HEK293 (cell line): ENCODE measurements around the gene RNF19B.

Experiments
- CTCF ChIA-PET: fragments of 350-600 bp; formaldehyde crosslinking; extraction: SDS; loops from one replicate; lab custom pipeline; 2021; ENCODE audit warnings: antibody characterized with exemption; lab: Yijun Ruan, JAX
- POLR2A ChIA-PET: fragments of 300-600 bp; formaldehyde crosslinking; extraction: SDS; loops from one replicate; lab custom pipeline; 2020; ENCODE audit warnings: antibody characterized with exemption, inconsistent platforms; lab: Yijun Ruan, JAX
- H3K27ac ChIP-seq: fragments of 200-500 bp; sonication (Bioruptor generic); 2 replicates; pipeline ENCODE4 v1.5.1; 2014; ENCODE audit warnings: low read depth, low read length, control low read depth, inconsistent platforms; ENCODE audit errors: extremely low read depth
- H3K36me3 ChIP-seq, 2 experiments: fragments of 200-500 bp in 1 of 2; sonication (Bioruptor generic) in 1 of 2; 1 replicate in 1 of 2; 2 replicates in 1 of 2; pipeline ENCODE4 v1.5.1; 2014 to 2017; ENCODE audit warnings: inconsistent platforms in 2 of 2, low read length in 2 of 2; ENCODE audit not compliant: control insufficient read depth in 2 of 2, insufficient read depth in 1 of 2
- H3K4me1 ChIP-seq: fragments of 200-500 bp; sonication (Bioruptor generic); 2 replicates; pipeline ENCODE4 v1.5.1; 2014; ENCODE audit warnings: mild to moderate bottlenecking, low read length, inconsistent platforms; ENCODE audit not compliant: control insufficient read depth, insufficient read depth
- H3K4me3 ChIP-seq: 2 replicates; pipeline ENCODE4 v1.5.1; 2011; ENCODE audit warnings: low read depth, mild to moderate bottlenecking, control low read depth, low read length, moderate library complexity
- H3K9me3 ChIP-seq: fragments of 200-500 bp; sonication (Bioruptor generic); 2 replicates; pipeline ENCODE4 v1.5.1; 2014; ENCODE audit warnings: low read depth, low read length, inconsistent platforms; ENCODE audit not compliant: control insufficient read depth, insufficient read depth
- GLI4 ChIP-seq: fragments of 450-650 bp; formaldehyde crosslinking; IDR thresholded peaks from 2 replicates; pipeline ENCODE4 v1.5.1; 2016; ENCODE audit warnings: missing biosample characterization, missing genetic modification characterization
- PATZ1 ChIP-seq: fragments of 450-650 bp; formaldehyde crosslinking; IDR thresholded peaks from 2 replicates; pipeline ENCODE4 v1.5.1; 2016; ENCODE audit warnings: missing biosample characterization, missing genetic modification characterization
- PRDM1 ChIP-seq: fragments of 450-650 bp; formaldehyde crosslinking; IDR thresholded peaks from 2 replicates; pipeline ENCODE4; 2016; ENCODE audit warnings: missing biosample characterization, missing genetic modification characterization
- RBAK ChIP-seq: fragments of 450-650 bp; formaldehyde crosslinking; IDR thresholded peaks from 2 replicates; pipeline ENCODE4 v1.5.1; 2016; ENCODE audit warnings: missing biosample characterization, missing genetic modification characterization
- YY2 ChIP-seq: fragments of 450-650 bp; formaldehyde crosslinking; IDR thresholded peaks from 2 replicates; pipeline ENCODE4 v1.5.1; 2016; ENCODE audit warnings: missing biosample characterization, missing genetic modification characterization
- ZBTB48 ChIP-seq: fragments of 450-650 bp; formaldehyde crosslinking; IDR thresholded peaks from 2 replicates; pipeline ENCODE4 v1.5.1; 2016; ENCODE audit warnings: missing biosample characterization, missing genetic modification characterization
- ZFP41 ChIP-seq: fragments of 450-650 bp; formaldehyde crosslinking; IDR thresholded peaks from 2 replicates; pipeline ENCODE4 v1.5.1; 2016; ENCODE audit warnings: missing biosample characterization, missing genetic modification characterization, borderline replicate concordance
- ZNF169 ChIP-seq: fragments of 450-650 bp; formaldehyde crosslinking; IDR thresholded peaks from 2 replicates; pipeline ENCODE4 v1.5.1; 2016; ENCODE audit warnings: missing biosample characterization, missing genetic modification characterization
- ZNF302 ChIP-seq: fragments of 450-650 bp; formaldehyde crosslinking; IDR thresholded peaks from 2 replicates; pipeline ENCODE4 v1.5.1; 2016; ENCODE audit warnings: missing biosample characterization, missing genetic modification characterization, low read depth
- ZNF324 ChIP-seq: fragments of 450-650 bp; formaldehyde crosslinking; IDR thresholded peaks from 2 replicates; pipeline ENCODE4 v1.5.1; 2016; ENCODE audit warnings: missing biosample characterization, missing genetic modification characterization
- ZNF37A ChIP-seq: fragments of 450-650 bp; IDR thresholded peaks from 2 replicates; pipeline ENCODE4 v1.5.1; 2018; ENCODE audit warnings: missing biosample characterization, missing genetic modification characterization
- ZNF513 ChIP-seq: fragments of 450-650 bp; IDR thresholded peaks from 2 replicates; pipeline ENCODE4 v1.5.1; 2018; ENCODE audit warnings: missing biosample characterization, missing genetic modification characterization
- ZNF521 ChIP-seq: fragments of 450-650 bp; formaldehyde crosslinking; IDR thresholded peaks from 2 replicates; pipeline ENCODE4 v1.5.1; 2017; ENCODE audit warnings: missing biosample characterization, mild to moderate bottlenecking, missing genetic modification characterization
- ZNF544 ChIP-seq: fragments of 450-650 bp; formaldehyde crosslinking; IDR thresholded peaks from 2 replicates; pipeline ENCODE4 v1.5.0; 2017; ENCODE audit warnings: missing biosample characterization, missing genetic modification characterization
- ZNF785 ChIP-seq: fragments of 450-650 bp; formaldehyde crosslinking; IDR thresholded peaks from 2 replicates; pipeline ENCODE4 v1.5.1; 2016; ENCODE audit warnings: missing biosample characterization, missing genetic modification characterization
- TF ChIP-seq, protein P1 (sequence below): fragments of 450-650 bp; formaldehyde crosslinking; IDR thresholded peaks from 2 replicates; pipeline ENCODE4 v1.5.1; 2016; ENCODE audit warnings: missing biosample characterization, missing genetic modification characterization

RNF19B gene

GRCh38 chr1:32931760-32932159 is 32.8 kb downstream of the RNF19B start (continued):
- no peak for TF ChIP-seq ZNF544 (tag by site-specific recombination)
- TF ChIP-seq, protein P1, sequence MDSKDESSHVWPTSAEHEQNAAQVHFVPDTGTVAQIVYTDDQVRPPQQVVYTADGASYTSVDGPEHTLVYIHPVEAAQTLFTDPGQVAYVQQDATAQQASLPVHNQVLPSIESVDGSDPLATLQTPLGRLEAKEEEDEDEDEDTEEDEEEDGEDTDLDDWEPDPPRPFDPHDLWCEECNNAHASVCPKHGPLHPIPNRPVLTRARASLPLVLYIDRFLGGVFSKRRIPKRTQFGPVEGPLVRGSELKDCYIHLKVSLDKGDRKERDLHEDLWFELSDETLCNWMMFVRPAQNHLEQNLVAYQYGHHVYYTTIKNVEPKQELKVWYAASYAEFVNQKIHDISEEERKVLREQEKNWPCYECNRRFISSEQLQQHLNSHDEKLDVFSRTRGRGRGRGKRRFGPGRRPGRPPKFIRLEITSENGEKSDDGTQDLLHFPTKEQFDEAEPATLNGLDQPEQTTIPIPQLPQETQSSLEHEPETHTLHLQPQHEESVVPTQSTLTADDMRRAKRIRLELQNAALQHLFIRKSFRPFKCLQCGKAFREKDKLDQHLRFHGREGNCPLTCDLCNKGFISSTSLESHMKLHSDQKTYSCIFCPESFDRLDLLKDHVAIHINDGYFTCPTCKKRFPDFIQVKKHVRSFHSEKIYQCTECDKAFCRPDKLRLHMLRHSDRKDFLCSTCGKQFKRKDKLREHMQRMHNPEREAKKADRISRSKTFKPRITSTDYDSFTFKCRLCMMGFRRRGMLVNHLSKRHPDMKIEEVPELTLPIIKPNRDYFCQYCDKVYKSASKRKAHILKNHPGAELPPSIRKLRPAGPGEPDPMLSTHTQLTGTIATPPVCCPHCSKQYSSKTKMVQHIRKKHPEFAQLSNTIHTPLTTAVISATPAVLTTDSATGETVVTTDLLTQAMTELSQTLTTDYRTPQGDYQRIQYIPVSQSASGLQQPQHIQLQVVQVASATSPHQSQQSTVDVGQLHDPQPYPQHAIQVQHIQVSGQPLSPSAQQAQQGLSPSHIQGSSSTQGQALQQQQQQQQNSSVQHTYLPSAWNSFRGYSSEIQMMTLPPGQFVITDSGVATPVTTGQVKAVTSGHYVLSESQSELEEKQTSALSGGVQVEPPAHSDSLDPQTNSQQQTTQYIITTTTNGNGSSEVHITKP: no peak
- no peak for TF ChIP-seq RBAK (tag by site-specific recombination)
- TF ChIP-seq ZNF513: no peak
- no peak for TF ChIP-seq ZNF169 (tag by site-specific recombination)
- TF ChIP-seq ZNF521 (tag by site-specific recombination): no peak
- TF ChIP-seq ZNF302 (tag by site-specific recombination): no peak
- no peak for TF ChIP-seq ZNF324 (tag by site-specific recombination)
- no peak for TF ChIP-seq YY2 (tag by site-specific recombination)

DNA sequence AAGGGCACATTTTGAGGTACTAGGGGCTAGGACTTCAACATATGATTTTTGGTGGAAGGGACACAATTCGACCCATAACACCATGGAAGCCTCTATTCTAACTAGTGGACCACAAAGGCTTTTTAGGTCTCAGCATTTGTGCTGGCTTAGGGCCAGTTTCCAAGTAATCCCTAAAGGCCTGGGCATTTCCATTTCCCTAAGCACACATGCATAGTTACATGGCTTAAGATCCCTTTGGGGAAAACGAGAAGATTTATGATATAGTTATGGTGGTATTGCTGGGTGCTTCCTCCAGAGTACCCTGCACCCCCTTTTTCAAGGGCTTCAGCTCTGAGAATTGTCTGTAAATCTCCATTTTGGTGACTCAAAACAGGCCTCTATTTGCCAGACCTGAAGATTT is 35.2 kb downstream of the RNF19B start:
- Histone ChIP-seq H3K9me3 (no peaks in the 10 kb centered on the region), H3K27ac (no peak overlapping the region), H3K4me3 (no peak overlapping the region), H3K36me3 (no peaks in the 10 kb centered on the region), H3K4me1 (no peaks in the 10 kb centered on the region)
- TF ChIP-seq ZBTB48: 0 out of 2 replicates have a peak, but pooled peaks have one; percentile 19
- no peak for TF ChIP-seq GLI4
- ChIA-PET POLR2A (no interaction called here), CTCF (interaction anchor here (1.0 to 6.8 kb wide), 2 partner anchors 10 to 77 kb away, joined by 4 to 71 read pairs; no protein-coding TSS in a partner anchor)

DNA sequence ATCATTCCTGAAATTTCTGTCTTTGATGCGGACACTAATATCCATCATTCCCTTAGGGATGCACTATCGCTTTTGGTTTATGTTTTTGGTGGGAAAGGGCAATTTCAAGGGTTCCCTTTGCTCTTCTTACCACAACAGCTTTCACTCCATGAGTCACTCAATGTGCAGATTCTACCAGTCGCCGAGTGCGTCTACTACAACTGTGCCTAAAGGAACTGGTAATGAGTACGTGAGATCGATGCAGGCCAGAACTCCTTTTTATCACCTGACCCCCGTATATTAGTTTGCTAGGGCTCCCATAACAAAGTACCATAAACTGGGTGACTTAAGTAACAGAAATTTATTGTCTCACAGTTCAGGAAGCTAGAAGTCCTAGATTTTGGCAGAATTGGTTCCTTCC is 35.9 kb downstream of the RNF19B start:
- Histone ChIP-seq H3K4me3 (no peak overlapping the region), H3K9me3 (no peaks in the 10 kb centered on the region), H3K27ac (no peak overlapping the region), H3K4me1 (no peaks in the 10 kb centered on the region), H3K36me3 (no peaks in the 10 kb centered on the region)
- ChIA-PET POLR2A (no interaction called here), CTCF (interaction anchor here (0.7 to 1.4 kb wide), 3 partner anchors 9 to 158 kb away, joined by 3 to 4 read pairs (median 4); no protein-coding TSS in a partner anchor)
- TF ChIP-seq ZNF37A (tag by site-specific recombination): no peak
- no peak for TF ChIP-seq ZNF785 (tag by site-specific recombination)
- TF ChIP-seq ZFP41 (tag by site-specific recombination): no peak
- no peak for TF ChIP-seq PATZ1
- 0 out of 2 replicates have a peak, but pooled peaks have one; percentile 15 for TF ChIP-seq PRDM1
